Right lobe of liver (tissue), 6 donors: ENCODE measurements around the gene SMCR8. TPM values are rescaled to one million over a fixed set of nuclear protein-coding genes. Genes with fewer than 3 reads are reported as not detected.

ENCODE experiments used
- ATAC-seq, 4 donors: fragments of 200-7000 bp; cut with Tn5 transposase; one replicate each; pipeline ENCODE4 v1.9.1; 2020; ENCODE audit warnings: mild to moderate bottlenecking in 4 of 4, moderate library complexity in 4 of 4
- DNase-seq, 3 donors: peaks; one replicate each; pipeline ENCODE4 v3.0.0-alpha.2; 2020
- H3K27ac ChIP-seq, 3 donors: fragments of 200-600 bp; one replicate each; pipeline ENCODE4 v1.8.0; 2022
- H3K27me3 ChIP-seq, 2 donors: fragments of 200-600 bp; one replicate each; pipeline ENCODE4 v1.8.0; 2022
- H3K36me3 ChIP-seq, 4 donors: fragments of 200-600 bp; sonication (generic) in 1 of 4; one replicate each; pipeline versions ENCODE4 v1.5.1 to v1.8.0; 2017 to 2022; ENCODE audit warnings: control low read depth in 1 of 4
- H3K4me1 ChIP-seq, 4 donors: fragments of 200-600 bp; sonication (generic) in 1 of 4; one replicate each; pipeline versions ENCODE4 v1.5.1 to v1.8.0; 2017 to 2022; ENCODE audit warnings: control low read depth in 1 of 4
- H3K4me3 ChIP-seq, 3 donors: fragments of 200-600 bp; one replicate each; pipeline ENCODE4 v1.8.0; 2022
- H3K9me3 ChIP-seq, 4 donors: fragments of 200-600 bp; sonication (generic) in 1 of 4; one replicate each; pipeline versions ENCODE4 v1.5.1 to v1.8.0; 2017 to 2022; ENCODE audit warnings: control low read depth in 1 of 4
- CTCF ChIP-seq, 4 donors: fragments of 200-600 bp in 3 of 4; fragments of 450-650 bp in 1 of 4; IDR thresholded peaks; one replicate each; pipeline versions ENCODE4 v1.5.1 to v1.8.0; 2016 to 2022; ENCODE audit warnings: antibody characterized with exemption in 4 of 4, mild to moderate bottlenecking in 2 of 4
- POLR2A ChIP-seq: fragments of 450-650 bp; IDR thresholded peaks from one replicate; pipeline ENCODE4 v1.6.1; 2017; ENCODE audit warnings: antibody characterized with exemption, mild to moderate bottlenecking
- WGBS: methylation state at CpG from one replicate; pipeline ENCODE4 v1.1.6; 2018; ENCODE audit warnings: low coverage, low lambda C conversion rate; ENCODE audit not compliant: insufficient coverage; ENCODE audit errors: missing lambda C conversion rate; 5-methylcytosine and 5-hydroxymethylcytosine counted together
- intact Hi-C, 2 donors: fragments of 100-400 bp; cut with DNase I; formaldehyde crosslinking; loops; one replicate each; pipeline versions ENCODE4 v1.11.2 to v1.14.1; 2022
- total RNA-seq, 6 experiments: library from RNA; depleted of rRNA in 2 of 6; stranded (reverse); fragments of >200 nt in 2 of 6; fragmentation: NEBNext Ultra II Directional in 3 of 6; extraction: Animal tissue kit (Norgen Biotek cat#: 25700) in 3 of 6; gene quantifications; one replicate each; pipeline versions ENCODE4 v1.1.0 to v1.2.4, GENCODE V29; 2016 to 2023
- donor health status: DM: no; HTN: yes; CAD: no.
- donor health status: DM: no; HTN: no; CAD: no.
- donor health status: DM: no; HTN: no; CAD: no.
- donor health status: DM: no; HTN: yes; CAD: no.
- donor health status: DM: no; HTN: yes; CAD: no.

The SMCR8 gene
- total RNA-seq, 6 experiments from 2014 or later: 4.2 to 7.9 (median 6.4) TPM

- H3K4me3 ChIP-seq: peak overlapping the region; percentile 3 to 38 (median 23)
- peak overlapping the region; percentile 75 to 100 (median 100) for H3K27ac ChIP-seq
- DNase-seq (peak; percentile 69 to 91 (median 79)), ATAC-seq (peak; percentile 74 to 86 (median 80))
- intact Hi-C loops: no loop called here
- H3K27me3 ChIP-seq: no peaks in the 10 kb centered on the region
- peak; percentile 15 for TF ChIP-seq POLR2A
- TF ChIP-seq CTCF (IDR thresholded peaks at IDR 0.05): no peak
- no peaks in the 10 kb centered on the region for H3K9me3 ChIP-seq
- H3K4me1 ChIP-seq: peaks cover 0 to 41% (median 11%) of the 10 kb centered on the region in 4 donors
- 30% methylated on average over 10 of the region's 10 CpGs for WGBS
- H3K36me3 ChIP-seq: peaks cover 0 to 57% (median 24%) of the 10 kb centered on the region in 4 donors
These were observed 41.5 kb downstream of the SMCR8 start for GRCh38 chr17:18356624-18357023.

GRCh38 chr17:18360518-18360917 lies 45.4 kb downstream of the SMCR8 start:
- Histone ChIP-seq H3K4me3 (peak overlapping the region in 2 of 3 donors; percentile 90 to 98), H3K9me3 (no peaks in the 10 kb centered on the region), H3K27me3 (no peaks in the 10 kb centered on the region), H3K36me3 (peaks cover 0 to 26% (median 7%) of the 10 kb centered on the region in 4 donors), H3K4me1 (peaks cover 0 to 41% (median 15%) of the 10 kb centered on the region in 4 donors), H3K27ac (peak overlapping the region; percentile 89 to 100 (median 100))
- ATAC-seq: peak; percentile 1 to 12 (median 4)
- no peak for TF ChIP-seq CTCF (IDR thresholded peaks at IDR 0.05)
- no peak for TF ChIP-seq POLR2A
- WGBS: 27% methylated on average over 5 of the region's 8 CpGs
- intact Hi-C loops: no loop called here
- DNase-seq: peak in 1 of 3 donors; percentile 85

- Histone ChIP-seq H3K4me1 (peaks cover 0 to 37% (median 15%) of the 10 kb centered on the region in 4 donors), H3K27me3 (no peaks in the 10 kb centered on the region), H3K9me3 (no peaks in the 10 kb centered on the region), H3K4me3 (peak overlapping the region; percentile 19 to 98 (median 90)), H3K27ac (peak overlapping the region; percentile 89 to 100 (median 100)), H3K36me3 (peaks cover 0 to 19% (median 5%) of the 10 kb centered on the region in 4 donors)
- ATAC-seq (peak in 2 of 4 donors; percentile 7 to 12), DNase-seq (no peak)
- peak; percentile 49 for TF ChIP-seq POLR2A
- TF ChIP-seq CTCF (IDR thresholded peaks at IDR 0.05): no peak
- intact Hi-C loops: no loop called here
- 15% methylated on average over 9 of the region's 15 CpGs for WGBS
These were observed 47.0 kb downstream of the SMCR8 start for GRCh38 chr17:18361837-18362697.

GRCh38 chr17:18362698-18363100 lies 47.6 kb downstream of the SMCR8 start:
- intact Hi-C loops: no loop called here
- Histone ChIP-seq H3K27me3 (no peaks in the 10 kb centered on the region), H3K9me3 (no peaks in the 10 kb centered on the region), H3K36me3 (peaks cover 0 to 19% (median 5%) of the 10 kb centered on the region in 4 donors), H3K4me3 (peak overlapping the region; percentile 87 to 98 (median 90)), H3K4me1 (peaks cover 0 to 32% (median 13%) of the 10 kb centered on the region in 4 donors), H3K27ac (peak overlapping the region; percentile 89 to 100 (median 100))
- TF ChIP-seq CTCF (IDR thresholded peaks at IDR 0.05) (no peak), POLR2A (no peak)
- WGBS: 3% methylated on average over 8 of the region's 14 CpGs
- DNase-seq (peak; percentile 91 to 98 (median 94)), ATAC-seq (peak; percentile 52 to 70 (median 66))
